Measurements from ENCODE around the gene LCN6. TPM values are rescaled to one million over a fixed set of nuclear protein-coding genes. Genes with fewer than 3 reads are reported as not detected.

The LCN6 gene
- total and polyA plus RNA-seq, 2 of the 13 experiments (the other 11 are each of a cell fraction or from before 2014, with no cell fraction given): not detected

- no peak for TF ChIP-seq ZBED4 (CRISPR knock-in tag; IDR thresholded peaks at IDR 0.05; ENCODE audit: borderline replicate concordance)
- TF ChIP-seq SCMH1 (CRISPR knock-in tag; IDR thresholded peaks at IDR 0.05; ENCODE audit: borderline replicate concordance): no peak
- 0 out of 2 replicates have a peak, but pooled peaks have one; percentile 21 for TF ChIP-seq MYPOP (CRISPR knock-in tag; IDR thresholded peaks at IDR 0.05)
- peak in 1 of 2 experiments; percentile 19; a peak in 1 of 4 replicates for TF ChIP-seq HMGXB4 (CRISPR knock-in tag; IDR thresholded peaks at IDR 0.05; ENCODE audit: borderline replicate concordance in 1 of 2, low read depth in 1 of 2)
- TF ChIP-seq ZNF761 (CRISPR knock-in tag; conservative IDR thresholded peaks at IDR 0.05): 0 out of 2 replicates have a peak, but pooled peaks have one; percentile 8
- TF ChIP-seq ZNF605 (CRISPR knock-in tag; IDR thresholded peaks at IDR 0.05): 0 out of 2 replicates have a peak, but pooled peaks have one; percentile 2
- no peak for TF ChIP-seq ZSCAN30 (CRISPR knock-in tag; IDR thresholded peaks at IDR 0.05)
- TF ChIP-seq RBM22 (optimal IDR thresholded peaks at IDR 0.05; ENCODE audit: low read length): no peak
- 0 out of 2 replicates have a peak, but pooled peaks have one; percentile 3 for TF ChIP-seq MXD4 (CRISPR knock-in tag; IDR thresholded peaks at IDR 0.05)
- TF ChIP-seq ZNF687 (CRISPR knock-in tag; IDR thresholded peaks at IDR 0.05): no peak; the same call in 1 of the 2 replicates
- 0 out of 2 replicates have a peak, but pooled peaks have one; percentile 2 for TF ChIP-seq MTF2 (CRISPR knock-in tag; IDR thresholded peaks at IDR 0.05; ENCODE audit: borderline replicate concordance)
- no peak for TF ChIP-seq ZNF441 (CRISPR knock-in tag; IDR thresholded peaks at IDR 0.05; ENCODE audit: borderline replicate concordance)
- TF ChIP-seq ZNF3 (CRISPR knock-in tag; IDR thresholded peaks at IDR 0.05): 0 out of 2 replicates have a peak, but pooled peaks have one; percentile 17
- TF ChIP-seq FLYWCH1 (CRISPR knock-in tag; IDR thresholded peaks at IDR 0.05): no peak
- peak; percentile 41 for TF ChIP-seq YY1 (IDR thresholded peaks at IDR 0.05; ENCODE audit: insufficient read depth, insufficient replicate concordance, low read depth, low read length)
- TF ChIP-seq ZNF562 (CRISPR knock-in tag; IDR thresholded peaks at IDR 0.05; ENCODE audit: borderline replicate concordance): no peak
- TF ChIP-seq TBX3 (IDR thresholded peaks at IDR 0.05; ENCODE audit: borderline replicate concordance): no peak
Measured at GRCh38 chr9:136694163-136694871, 54.0 kb downstream of the LCN6 start (continued).
